ENCODE measurements around the gene ACSF2. TPM values are rescaled to one million over a fixed set of nuclear protein-coding genes. Genes with fewer than 3 reads are reported as not detected.

Gene ACSF2
- total and polyA plus RNA-seq, 2 of the 13 experiments (the other 11 are each of a cell fraction or from before 2014, with no cell fraction given), result 87.3 to 109 TPM

DNA sequence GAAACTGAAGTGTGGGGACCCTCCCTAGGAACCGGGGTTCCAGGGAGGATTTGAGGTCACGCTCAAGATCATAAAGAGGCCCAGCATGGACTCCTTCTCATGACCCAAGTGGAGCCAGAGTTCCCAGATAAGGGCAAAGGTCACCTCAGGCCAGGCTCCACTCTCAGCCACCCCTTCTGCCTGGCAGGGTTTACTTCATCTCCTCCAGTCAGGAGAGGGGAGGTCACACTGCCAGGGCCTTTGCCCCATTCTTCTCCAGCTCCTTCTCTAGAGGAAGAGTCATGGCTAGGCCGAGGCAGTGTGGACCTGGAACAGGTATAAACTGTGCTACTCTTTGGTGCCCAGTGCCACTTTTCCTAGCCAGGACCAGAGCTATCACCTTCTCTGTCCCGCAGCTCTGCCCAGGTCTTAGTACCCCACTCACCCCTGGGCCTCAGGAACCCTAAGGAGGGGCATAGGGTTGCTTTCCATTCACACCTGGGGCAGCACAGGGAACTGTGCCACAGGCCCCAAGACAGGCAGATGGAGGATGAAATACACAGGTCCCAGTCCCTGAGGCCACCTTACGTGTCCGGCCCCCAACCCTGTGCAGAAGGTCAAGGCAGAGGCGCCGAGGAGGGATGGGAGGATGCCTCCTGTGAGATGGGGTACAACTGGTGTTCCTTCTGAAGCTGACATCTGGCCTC, 879 bp upstream of the ACSF2 start (continued):
- TF ChIP-seq ZNF572 (CRISPR knock-in tag; IDR thresholded peaks at IDR 0.05), result 0 out of 2 replicates have a peak, but pooled peaks have one; percentile 24
- TF ChIP-seq ZNF225 (CRISPR knock-in tag; IDR thresholded peaks at IDR 0.05), result peak; percentile 57; the same call in 1 of the 2 replicates
- TF ChIP-seq, protein P1, sequence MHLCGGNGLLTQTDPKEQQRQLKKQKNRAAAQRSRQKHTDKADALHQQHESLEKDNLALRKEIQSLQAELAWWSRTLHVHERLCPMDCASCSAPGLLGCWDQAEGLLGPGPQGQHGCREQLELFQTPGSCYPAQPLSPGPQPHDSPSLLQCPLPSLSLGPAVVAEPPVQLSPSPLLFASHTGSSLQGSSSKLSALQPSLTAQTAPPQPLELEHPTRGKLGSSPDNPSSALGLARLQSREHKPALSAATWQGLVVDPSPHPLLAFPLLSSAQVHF (CRISPR knock-in tag; IDR thresholded peaks at IDR 0.05), result no peak
- TF ChIP-seq KLF16 (CRISPR knock-in tag; IDR thresholded peaks at IDR 0.05), result 0 out of 4 replicates have a peak, but pooled peaks of 1 of the 2 experiments have one; percentile 5
- TF ChIP-seq KDM4B (CRISPR knock-in tag; IDR thresholded peaks at IDR 0.05), result no peak
- no peak for TF ChIP-seq ZNF367 (CRISPR knock-in tag; IDR thresholded peaks at IDR 0.05; ENCODE audit: borderline replicate concordance)
- no peak for TF ChIP-seq HNRNPK (IDR thresholded peaks at IDR 0.05; ENCODE audit: low read depth, low read length, poor library complexity, severe bottlenecking)
- peak; percentile 46; the same call in 1 of the 2 replicates for TF ChIP-seq ARID2 (CRISPR knock-in tag; IDR thresholded peaks at IDR 0.05; ENCODE audit: borderline replicate concordance)
- TF ChIP-seq, protein P2, sequence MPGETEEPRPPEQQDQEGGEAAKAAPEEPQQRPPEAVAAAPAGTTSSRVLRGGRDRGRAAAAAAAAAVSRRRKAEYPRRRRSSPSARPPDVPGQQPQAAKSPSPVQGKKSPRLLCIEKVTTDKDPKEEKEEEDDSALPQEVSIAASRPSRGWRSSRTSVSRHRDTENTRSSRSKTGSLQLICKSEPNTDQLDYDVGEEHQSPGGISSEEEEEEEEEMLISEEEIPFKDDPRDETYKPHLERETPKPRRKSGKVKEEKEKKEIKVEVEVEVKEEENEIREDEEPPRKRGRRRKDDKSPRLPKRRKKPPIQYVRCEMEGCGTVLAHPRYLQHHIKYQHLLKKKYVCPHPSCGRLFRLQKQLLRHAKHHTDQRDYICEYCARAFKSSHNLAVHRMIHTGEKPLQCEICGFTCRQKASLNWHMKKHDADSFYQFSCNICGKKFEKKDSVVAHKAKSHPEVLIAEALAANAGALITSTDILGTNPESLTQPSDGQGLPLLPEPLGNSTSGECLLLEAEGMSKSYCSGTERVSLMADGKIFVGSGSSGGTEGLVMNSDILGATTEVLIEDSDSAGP (CRISPR knock-in tag; IDR thresholded peaks at IDR 0.05; ENCODE audit: borderline replicate concordance), result peak; percentile 66; the same call in 1 of the 2 replicates
- TF ChIP-seq DMAP1 (CRISPR knock-in tag; IDR thresholded peaks at IDR 0.05), result no peak
- no peak for TF ChIP-seq SOX6 (IDR thresholded peaks at IDR 0.05)
- no peak for TF ChIP-seq SOX6 (CRISPR knock-in tag; IDR thresholded peaks at IDR 0.05)
- 0 out of 2 replicates have a peak, but pooled peaks have one; percentile 13 for TF ChIP-seq ZNF558 (CRISPR knock-in tag; IDR thresholded peaks at IDR 0.05; ENCODE audit: borderline replicate concordance)
- 0 out of 2 replicates have a peak, but pooled peaks have one; percentile 24 for TF ChIP-seq ZNF839 (CRISPR knock-in tag; IDR thresholded peaks at IDR 0.05; ENCODE audit: borderline replicate concordance)
- TF ChIP-seq FOXA1 (IDR thresholded peaks at IDR 0.05), result no peak
- no peak for TF ChIP-seq FOXA1 (CRISPR knock-in tag; IDR thresholded peaks at IDR 0.05)
- TF ChIP-seq ZNF674 (CRISPR knock-in tag; IDR thresholded peaks at IDR 0.05; ENCODE audit: low read depth), result no peak
- no peak for TF ChIP-seq ZNF513 (CRISPR knock-in tag; conservative IDR thresholded peaks at IDR 0.05)
- TF ChIP-seq MED8 (CRISPR knock-in tag; IDR thresholded peaks at IDR 0.05; ENCODE audit: insufficient replicate concordance), result no peak
- TF ChIP-seq ZNF160 (CRISPR knock-in tag; IDR thresholded peaks at IDR 0.05), result no peak
- no peak for TF ChIP-seq ZNF260 (CRISPR knock-in tag; IDR thresholded peaks at IDR 0.05; ENCODE audit: borderline replicate concordance, low read depth)
- 0 out of 2 replicates have a peak, but pooled peaks have one; percentile 5 for TF ChIP-seq IRF2 (CRISPR knock-in tag; IDR thresholded peaks at IDR 0.05)
- TF ChIP-seq DPF2 (CRISPR knock-in tag; IDR thresholded peaks at IDR 0.05; ENCODE audit: borderline replicate concordance, low read depth), result no peak
- TF ChIP-seq, protein P3, sequence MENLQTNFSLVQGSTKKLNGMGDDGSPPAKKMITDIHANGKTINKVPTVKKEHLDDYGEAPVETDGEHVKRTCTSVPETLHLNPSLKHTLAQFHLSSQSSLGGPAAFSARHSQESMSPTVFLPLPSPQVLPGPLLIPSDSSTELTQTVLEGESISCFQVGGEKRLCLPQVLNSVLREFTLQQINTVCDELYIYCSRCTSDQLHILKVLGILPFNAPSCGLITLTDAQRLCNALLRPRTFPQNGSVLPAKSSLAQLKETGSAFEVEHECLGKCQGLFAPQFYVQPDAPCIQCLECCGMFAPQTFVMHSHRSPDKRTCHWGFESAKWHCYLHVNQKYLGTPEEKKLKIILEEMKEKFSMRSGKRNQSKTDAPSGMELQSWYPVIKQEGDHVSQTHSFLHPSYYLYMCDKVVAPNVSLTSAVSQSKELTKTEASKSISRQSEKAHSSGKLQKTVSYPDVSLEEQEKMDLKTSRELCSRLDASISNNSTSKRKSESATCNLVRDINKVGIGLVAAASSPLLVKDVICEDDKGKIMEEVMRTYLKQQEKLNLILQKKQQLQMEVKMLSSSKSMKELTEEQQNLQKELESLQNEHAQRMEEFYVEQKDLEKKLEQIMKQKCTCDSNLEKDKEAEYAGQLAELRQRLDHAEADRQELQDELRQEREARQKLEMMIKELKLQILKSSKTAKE (CRISPR knock-in tag; IDR thresholded peaks at IDR 0.05; ENCODE audit: borderline replicate concordance), result no peak
- TF ChIP-seq PHF8 (CRISPR knock-in tag; IDR thresholded peaks at IDR 0.05), result peak; percentile 11; the same call in 1 of the 2 replicates

All from HepG2 (cell line).